GM18511 (cell line): ENCODE data around the gene CHST7.
A peak's percentile ranks its signal among the peaks of the same experiment; 100 is the strongest.
"Not testable (repeated sequence)": the region's sequence is repeated elsewhere in the genome, so short reads cannot be mapped to it uniquely, and the experiment has no call there.

Experiments
- ATAC-seq: cut with Tn5 transposase; IDR thresholded peaks from one replicate; pipeline ENCODE4 v1.9.1; 2021; ENCODE audit warnings: mild to moderate bottlenecking, moderate library complexity; ENCODE audit not compliant: unreplicated experiment

CHST7 gene, protein sequence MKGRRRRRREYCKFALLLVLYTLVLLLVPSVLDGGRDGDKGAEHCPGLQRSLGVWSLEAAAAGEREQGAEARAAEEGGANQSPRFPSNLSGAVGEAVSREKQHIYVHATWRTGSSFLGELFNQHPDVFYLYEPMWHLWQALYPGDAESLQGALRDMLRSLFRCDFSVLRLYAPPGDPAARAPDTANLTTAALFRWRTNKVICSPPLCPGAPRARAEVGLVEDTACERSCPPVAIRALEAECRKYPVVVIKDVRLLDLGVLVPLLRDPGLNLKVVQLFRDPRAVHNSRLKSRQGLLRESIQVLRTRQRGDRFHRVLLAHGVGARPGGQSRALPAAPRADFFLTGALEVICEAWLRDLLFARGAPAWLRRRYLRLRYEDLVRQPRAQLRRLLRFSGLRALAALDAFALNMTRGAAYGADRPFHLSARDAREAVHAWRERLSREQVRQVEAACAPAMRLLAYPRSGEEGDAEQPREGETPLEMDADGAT

GRCh38 chrX:46573331-46573891 lies at the start of gene CHST7:
Gene CHST7 (plus strand): TSS chrX:46573765. CDS start chrX:46573932, 167 bp downstream.
- ATAC-seq, result peak; percentile 51

- not testable (repeated sequence) for ATAC-seq
Measured at GRCh38 chrX:46528640-46529039, 44.9 kb upstream of the CHST7 start.

DNA sequence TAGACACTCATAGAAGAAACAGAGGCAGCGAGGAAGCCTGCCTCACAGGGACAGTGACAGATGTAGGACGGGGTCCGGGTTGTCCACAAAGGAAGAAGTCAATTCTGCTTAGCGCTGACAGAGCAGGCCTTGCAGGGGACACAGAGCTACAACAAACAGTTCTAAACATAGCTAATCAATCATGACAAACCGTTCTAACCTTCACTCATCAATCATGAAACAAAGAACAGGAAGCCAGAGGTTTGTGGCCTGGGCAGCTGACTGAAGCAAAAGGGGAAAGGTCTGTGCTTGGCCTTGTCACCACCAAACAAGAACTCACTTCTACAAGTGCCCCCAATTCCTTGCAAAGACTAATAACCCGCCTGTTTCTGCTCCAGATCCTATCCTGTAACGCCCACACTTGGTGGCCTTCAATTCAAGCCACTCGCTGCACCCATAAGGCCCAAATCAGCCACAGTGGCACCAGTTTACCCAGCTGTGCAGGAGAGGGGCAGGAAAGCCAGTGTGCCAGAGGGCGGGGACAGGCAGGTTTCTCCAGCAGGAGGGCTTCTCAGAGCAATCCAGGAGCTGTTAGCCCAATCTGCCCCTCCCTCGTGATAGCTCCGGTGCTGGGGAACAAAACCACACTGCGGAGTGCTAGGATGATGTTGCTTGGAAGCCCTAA lies 43.7 kb upstream of the CHST7 start:
- not testable (repeated sequence) for ATAC-seq

DNA sequence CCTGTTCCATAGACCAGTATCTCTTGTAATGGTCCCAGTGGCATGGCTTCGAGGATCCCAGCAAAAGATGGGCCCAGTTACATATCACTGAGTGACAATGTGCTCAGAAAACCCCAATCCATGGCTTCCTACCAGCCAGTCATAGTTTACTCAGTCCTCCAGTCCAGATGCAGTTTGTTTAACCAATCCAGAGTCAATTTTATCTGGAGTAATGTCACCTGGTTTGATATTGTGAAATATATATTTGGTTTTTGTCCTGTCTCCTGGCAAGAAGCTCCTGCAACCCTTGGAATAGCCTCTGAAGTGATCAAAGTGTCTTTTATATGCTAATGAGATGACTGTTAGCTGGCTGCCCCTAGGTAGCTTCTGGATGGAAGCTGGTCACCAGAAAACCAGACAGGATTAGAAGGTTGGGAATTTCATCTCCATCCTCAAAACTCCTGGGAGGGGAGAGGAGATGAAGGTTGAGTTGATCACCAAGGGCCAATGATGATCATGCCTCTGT lies 43.1 kb upstream of the CHST7 start:
- not testable (repeated sequence) for ATAC-seq

DNA sequence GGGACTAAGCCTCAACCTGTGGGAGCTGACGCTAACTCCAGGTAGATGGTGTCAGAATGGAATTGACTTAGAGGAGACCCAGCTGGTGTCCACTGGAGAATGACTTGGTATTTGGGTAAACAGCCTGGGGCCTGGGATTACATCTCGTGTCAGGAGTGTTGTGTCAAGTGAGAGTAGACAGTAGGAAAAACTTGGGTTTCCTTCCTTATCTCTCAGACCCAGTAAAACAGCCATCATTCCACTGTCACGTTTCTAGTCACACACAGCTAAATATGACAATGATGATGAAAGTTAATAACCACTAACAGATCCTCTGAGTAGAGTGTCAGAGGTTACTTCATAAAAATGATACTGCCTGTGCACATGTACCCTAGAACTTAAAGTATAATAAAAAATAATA lies 42.1 kb upstream of the CHST7 start:
- no peak for ATAC-seq

DNA sequence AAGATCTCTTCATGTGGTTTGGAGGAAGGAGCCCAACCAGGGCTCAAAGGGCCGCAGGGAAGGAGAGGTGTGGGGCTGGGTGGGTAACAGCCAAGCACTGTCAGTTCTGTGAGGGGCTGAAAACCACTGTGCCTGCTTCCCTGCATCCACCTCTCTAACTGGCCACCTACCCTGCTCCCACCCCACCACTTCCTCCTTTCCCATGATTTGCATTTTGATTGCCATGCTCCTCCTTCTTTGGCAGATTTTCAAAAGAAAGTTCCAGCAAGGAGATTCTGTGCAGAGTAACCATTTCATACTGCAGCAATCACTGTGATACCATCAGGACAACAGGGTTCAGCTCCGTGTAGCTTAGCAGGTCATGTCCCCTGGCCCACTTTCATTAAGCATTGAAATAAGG lies 30.1 kb upstream of the CHST7 start:
- no peak for ATAC-seq

DNA sequence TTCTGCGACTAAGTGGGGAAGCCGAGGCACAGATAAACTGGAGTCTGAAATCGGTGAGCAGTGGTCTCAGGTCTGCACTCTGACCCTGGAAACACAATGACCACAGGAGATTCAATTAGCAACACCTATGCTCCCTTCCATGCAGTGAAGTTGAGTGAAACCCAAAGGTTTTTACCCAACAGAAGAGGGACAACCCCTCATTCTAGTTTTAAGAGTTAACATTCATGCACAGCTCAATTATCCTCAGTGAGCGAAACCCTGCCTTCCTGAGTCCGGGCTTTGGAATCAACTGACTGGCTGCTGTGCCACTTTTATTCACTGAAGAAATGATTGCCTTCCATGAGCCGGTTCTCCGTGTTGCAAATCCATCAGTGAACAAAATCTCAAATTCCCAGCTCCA lies 29.0 kb upstream of the CHST7 start:
- ATAC-seq, result not testable (repeated sequence)

DNA sequence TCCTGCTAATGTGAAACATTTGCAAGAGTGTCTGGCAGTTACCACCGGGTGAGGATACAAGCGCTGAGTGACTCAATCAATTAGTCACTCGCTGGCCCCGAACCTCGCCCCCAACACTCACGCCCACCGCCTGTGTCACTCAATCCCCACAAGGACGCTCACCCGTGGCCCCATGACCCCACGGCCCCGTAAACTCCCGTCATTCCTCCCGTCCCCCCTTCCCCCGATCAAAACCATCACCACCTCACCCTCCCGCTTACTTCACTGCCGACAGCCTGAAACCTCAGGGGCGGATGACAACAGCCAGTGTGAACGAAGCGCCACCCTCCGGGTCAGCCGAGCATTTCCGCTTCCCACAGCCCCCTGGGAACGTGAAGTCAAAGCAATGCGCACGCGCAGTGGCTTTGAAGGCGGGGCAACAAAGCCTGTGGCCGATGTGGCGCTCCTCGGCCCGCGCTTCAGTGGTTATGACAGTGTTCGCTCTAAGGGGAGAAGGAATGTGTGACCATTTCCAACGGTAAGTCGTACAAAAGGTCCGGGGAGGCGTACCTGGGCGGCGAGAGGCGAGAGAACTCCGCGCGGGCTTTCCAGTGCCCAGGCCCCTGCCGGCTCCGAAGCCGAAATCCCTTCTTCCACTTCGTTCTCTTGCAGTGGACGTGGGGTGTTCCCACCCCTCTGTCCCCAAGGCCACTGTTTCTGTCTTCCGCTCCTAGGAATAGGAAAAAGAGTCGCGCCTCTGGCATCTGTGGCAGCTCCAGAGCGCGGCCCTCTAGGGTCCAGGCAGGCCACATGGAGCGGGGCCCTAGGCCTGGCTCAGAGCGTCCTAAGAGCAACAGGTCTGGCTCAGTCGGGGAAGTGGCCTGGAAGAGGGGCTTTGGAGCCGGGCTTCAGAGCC lies 28.2 kb upstream of the CHST7 start, which contains the start of gene ZNF674:
ZNF674 (minus strand) TSS at position 311 of the 895 bp plus-strand sequence. CDS start 3,334 bp downstream, outside the sequence.
- ATAC-seq, result peak; percentile 87

GRCh38 chrX:46547857-46548256 lies 25.7 kb upstream of the CHST7 start:
- no peak for ATAC-seq

GRCh38 chrX:46549914-46550313 lies 23.7 kb upstream of the CHST7 start:
- no peak for ATAC-seq

GRCh38 chrX:46551494-46552128 lies 22.0 kb upstream of the CHST7 start:
- ATAC-seq, result no peak

DNA sequence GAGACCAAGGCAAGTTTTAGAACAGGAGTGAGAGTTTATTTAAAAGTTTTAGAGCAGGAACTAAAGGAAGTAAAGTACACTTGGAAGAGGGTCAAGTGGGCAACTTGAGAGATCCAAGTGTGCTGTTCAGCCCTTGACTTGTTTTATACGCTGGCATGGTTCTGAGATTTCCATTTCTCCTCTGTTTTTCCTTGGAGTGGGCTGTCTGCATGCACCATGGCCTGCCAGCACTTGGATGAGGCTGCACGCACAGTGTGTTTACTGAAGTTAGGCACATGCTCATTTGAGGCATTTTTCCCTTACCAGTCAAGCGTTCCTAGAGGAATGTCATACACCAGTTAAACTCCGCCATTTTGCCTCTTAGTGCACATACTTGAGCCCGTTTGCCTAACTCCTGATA lies 19.6 kb upstream of the CHST7 start:
- ATAC-seq, result no peak

- ATAC-seq, result no peak
Measured at GRCh38 chrX:46554942-46555341, 18.6 kb upstream of the CHST7 start.

DNA sequence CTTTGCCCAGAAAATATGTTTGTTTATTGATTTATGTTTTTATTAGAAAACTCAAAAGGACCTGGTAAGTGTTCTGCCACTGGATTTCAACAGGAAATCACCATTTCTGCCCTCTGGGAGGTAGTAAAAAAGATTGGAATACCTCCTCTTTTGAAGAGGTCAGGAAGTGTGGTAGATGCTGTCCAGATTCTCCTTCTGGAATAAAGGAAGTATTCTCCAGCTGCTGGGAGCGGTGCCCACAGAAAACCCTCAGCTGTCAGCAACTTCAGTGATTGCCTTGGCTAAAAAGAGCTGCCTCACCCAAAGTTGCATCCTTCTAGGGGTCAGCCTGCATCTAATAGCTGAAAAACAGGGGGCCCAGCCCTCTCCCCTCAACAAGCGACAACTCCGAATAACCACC lies 14.5 kb upstream of the CHST7 start:
- ATAC-seq, result no peak

DNA sequence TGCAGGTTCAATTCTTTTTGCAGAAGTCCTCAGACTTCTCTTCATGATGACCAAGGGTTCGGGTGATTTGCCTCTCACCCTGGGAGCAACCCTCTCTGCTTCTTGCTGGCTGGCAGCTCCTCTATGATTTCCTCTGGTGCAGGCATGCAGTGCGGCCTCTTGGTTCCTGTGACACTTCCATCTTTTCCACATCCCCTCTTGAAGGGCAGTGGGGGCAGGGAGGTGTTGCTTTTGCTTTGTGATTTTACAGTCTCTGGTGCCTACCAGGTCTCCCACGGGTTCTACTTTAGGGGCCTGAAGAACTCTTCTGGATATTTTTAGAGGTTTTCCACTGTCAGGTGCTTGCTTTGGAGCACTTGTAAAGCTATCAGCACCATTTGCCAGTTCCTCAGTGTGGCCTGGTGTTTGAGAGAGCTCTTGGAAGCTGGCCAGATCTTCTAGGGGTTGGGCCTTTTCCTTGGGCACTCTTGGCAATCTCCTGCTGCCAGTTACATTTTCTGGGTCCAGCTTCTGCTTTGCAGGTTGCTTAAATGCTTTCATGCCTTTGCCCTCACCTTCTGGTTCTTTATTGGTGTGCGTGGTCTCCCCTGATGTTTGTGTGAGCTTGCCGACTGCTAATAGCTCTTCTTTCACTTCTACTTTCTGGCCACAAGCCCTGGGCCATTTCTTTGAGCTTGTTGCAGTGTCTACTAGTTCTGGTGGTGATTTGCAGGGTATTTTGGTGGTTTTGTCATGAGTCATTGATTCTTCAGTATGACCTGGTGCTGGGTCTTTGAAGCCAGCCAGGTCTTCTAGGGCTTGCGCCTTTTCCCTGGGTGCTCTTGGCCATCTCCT lies 11.5 kb upstream of the CHST7 start:
- ATAC-seq, result peak; percentile 99

GRCh38 chrX:46567388-46567787 lies 6.2 kb upstream of the CHST7 start:
- ATAC-seq, result no peak

- no peak for ATAC-seq
Measured at GRCh38 chrX:46569621-46570020, 3.9 kb upstream of the CHST7 start.

- ATAC-seq, result no peak
Measured at GRCh38 chrX:46571423-46572339, 1.9 kb upstream of the CHST7 start.
